ENCODE data around the gene CSRNP3.

- no peak for TF ChIP-seq SIN3A (IDR thresholded peaks at IDR 0.05; ENCODE audit: borderline replicate concordance, insufficient read depth, low read length)
- TF ChIP-seq REST (IDR thresholded peaks at IDR 0.05; ENCODE audit: insufficient read depth in 1 of 2, low read depth in 2 of 2, low read length in 2 of 2) = no peak
- TF ChIP-seq TAF1 (IDR thresholded peaks at IDR 0.05; ENCODE audit: borderline replicate concordance, insufficient read depth, low read length) = no peak
- no peak for TF ChIP-seq POLR2AphosphoS5 (IDR thresholded peaks at IDR 0.05; ENCODE audit: low read depth, low read length)
Observed at GRCh38 chr2:165454905-165455304, 14.6 kb upstream of the CSRNP3 start.
